BJ (cell line): ENCODE results near the gene SLC24A4. TPM values are rescaled to one million over a fixed set of nuclear protein-coding genes. Genes with fewer than 3 reads are reported as not detected.

Source experiments
- CTCF ChIA-PET: fragments of 350-600 bp; formaldehyde crosslinking; extraction: SDS; loops from one replicate; lab custom pipeline; 2021; ENCODE audit warnings: antibody characterized with exemption, inconsistent platforms; lab: Yijun Ruan, JAX
- POLR2A ChIA-PET: fragments of 300-600 bp; sonication (Branson Sonifier 250); formaldehyde crosslinking; extraction: SDS; loops from one replicate; lab custom pipeline; 2021; ENCODE audit warnings: antibody characterized with exemption; lab: Charles Lee
- DNase-seq: peaks from one replicate; pipeline ENCODE4 v3.0.0-alpha.2; 2011; ENCODE audit warnings: low read depth
- H3K27me3 ChIP-seq: 2 replicates; pipeline ENCODE4 v1.6.0; 2011; ENCODE audit warnings: low read length; ENCODE audit not compliant: control insufficient read depth, insufficient read depth
- H3K36me3 ChIP-seq: 2 replicates; pipeline ENCODE4 v1.5.1; 2011; ENCODE audit warnings: low read length; ENCODE audit not compliant: control insufficient read depth, insufficient read depth
- H3K4me3 ChIP-seq: 2 replicates; pipeline ENCODE4 v1.5.1; 2011; ENCODE audit warnings: low read depth, mild to moderate bottlenecking, control low read depth, low read length
- polyA plus RNA-seq: library from polyadenylated mRNA; depleted of rRNA; stranded (reverse); fragments of >200 nt; gene quantifications from 2 replicates; pipeline ENCODE4 v1.2.3, GENCODE V29; 2011
- TF ChIP-seq, protein P1 (sequence below): IDR thresholded peaks from 2 replicates; pipeline ENCODE4 v1.5.1; 2011; ENCODE audit warnings: low read depth, mild to moderate bottlenecking, control low read depth, inconsistent platforms, low read length, moderate library complexity; ENCODE audit not compliant: insufficient read depth

The SLC24A4 gene
- polyA plus RNA-seq, 1 experiment: not detected

DNA sequence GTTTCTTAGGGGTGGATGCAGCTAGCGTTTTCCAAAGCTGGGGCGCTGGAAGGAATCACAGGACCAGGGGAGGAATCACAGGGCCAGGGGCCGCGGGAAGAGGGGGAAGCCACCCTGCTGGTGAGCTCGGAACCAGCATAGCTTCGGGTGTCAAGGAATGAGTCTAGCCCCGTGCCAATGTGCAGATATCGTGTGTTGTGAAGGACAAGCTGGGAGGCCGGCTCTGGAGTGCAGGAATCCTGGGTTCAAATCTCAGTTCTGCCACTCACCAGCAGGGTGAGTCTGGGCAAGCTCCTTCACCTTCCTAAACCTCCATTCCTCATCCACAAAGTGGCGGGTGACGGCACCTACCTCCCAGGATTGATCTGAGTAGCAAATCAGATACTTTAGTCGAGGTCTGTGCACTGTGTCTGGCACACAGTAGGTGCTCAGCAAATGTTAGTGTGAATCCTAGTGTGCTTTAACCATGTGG, 137.0 kb downstream of the SLC24A4 start:
- DNase-seq: no peak
- Histone ChIP-seq H3K36me3 (no peaks in the 10 kb centered on the region), H3K4me3 (no peak overlapping the region), H3K27me3 (no peaks in the 10 kb centered on the region)
- CTCF ChIA-PET: interaction anchor here (0.7 to 7.9 kb wide), 7 partner anchors 12 to 324 kb away, joined by 3 to 72 read pairs (median 3); no protein-coding TSS in a partner anchor
- POLR2A ChIA-PET: no interaction called here
- TF ChIP-seq, protein P1, sequence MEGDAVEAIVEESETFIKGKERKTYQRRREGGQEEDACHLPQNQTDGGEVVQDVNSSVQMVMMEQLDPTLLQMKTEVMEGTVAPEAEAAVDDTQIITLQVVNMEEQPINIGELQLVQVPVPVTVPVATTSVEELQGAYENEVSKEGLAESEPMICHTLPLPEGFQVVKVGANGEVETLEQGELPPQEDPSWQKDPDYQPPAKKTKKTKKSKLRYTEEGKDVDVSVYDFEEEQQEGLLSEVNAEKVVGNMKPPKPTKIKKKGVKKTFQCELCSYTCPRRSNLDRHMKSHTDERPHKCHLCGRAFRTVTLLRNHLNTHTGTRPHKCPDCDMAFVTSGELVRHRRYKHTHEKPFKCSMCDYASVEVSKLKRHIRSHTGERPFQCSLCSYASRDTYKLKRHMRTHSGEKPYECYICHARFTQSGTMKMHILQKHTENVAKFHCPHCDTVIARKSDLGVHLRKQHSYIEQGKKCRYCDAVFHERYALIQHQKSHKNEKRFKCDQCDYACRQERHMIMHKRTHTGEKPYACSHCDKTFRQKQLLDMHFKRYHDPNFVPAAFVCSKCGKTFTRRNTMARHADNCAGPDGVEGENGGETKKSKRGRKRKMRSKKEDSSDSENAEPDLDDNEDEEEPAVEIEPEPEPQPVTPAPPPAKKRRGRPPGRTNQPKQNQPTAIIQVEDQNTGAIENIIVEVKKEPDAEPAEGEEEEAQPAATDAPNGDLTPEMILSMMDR: no peak

DNA sequence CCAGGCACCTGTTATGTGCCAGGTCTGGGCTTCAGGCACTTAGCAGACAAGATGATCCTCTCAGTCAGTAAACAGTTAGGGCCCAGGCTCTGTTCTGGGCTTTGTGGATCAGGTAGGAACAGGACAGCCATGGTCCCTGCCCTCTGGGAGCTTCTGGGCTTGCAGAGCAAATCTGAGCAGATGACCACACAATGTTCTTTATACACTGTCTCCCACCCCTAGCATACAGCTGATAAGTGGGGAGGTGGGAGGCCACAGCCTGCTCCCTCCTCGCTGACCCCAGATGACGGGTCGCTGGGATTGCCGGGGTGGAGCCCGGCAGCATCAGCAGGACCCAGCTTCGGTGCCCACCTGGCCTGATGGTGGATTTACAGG, 137.6 kb downstream of the SLC24A4 start:
- no peak overlapping the region for H3K4me3 ChIP-seq
- no peaks in the 10 kb centered on the region for H3K36me3 ChIP-seq
- H3K27me3 ChIP-seq: no peaks in the 10 kb centered on the region
- DNase-seq: no peak
- ChIA-PET POLR2A (interaction anchor here (0.6 kb wide), 1 partner anchor 368 kb away, joined by 4 read pairs; no protein-coding TSS in a partner anchor), CTCF (interaction anchor here (0.9 to 7.9 kb wide), 8 partner anchors 13 to 324 kb away, joined by 3 to 72 read pairs (median 3); no protein-coding TSS in a partner anchor)
- TF ChIP-seq, protein P1: no peak

DNA sequence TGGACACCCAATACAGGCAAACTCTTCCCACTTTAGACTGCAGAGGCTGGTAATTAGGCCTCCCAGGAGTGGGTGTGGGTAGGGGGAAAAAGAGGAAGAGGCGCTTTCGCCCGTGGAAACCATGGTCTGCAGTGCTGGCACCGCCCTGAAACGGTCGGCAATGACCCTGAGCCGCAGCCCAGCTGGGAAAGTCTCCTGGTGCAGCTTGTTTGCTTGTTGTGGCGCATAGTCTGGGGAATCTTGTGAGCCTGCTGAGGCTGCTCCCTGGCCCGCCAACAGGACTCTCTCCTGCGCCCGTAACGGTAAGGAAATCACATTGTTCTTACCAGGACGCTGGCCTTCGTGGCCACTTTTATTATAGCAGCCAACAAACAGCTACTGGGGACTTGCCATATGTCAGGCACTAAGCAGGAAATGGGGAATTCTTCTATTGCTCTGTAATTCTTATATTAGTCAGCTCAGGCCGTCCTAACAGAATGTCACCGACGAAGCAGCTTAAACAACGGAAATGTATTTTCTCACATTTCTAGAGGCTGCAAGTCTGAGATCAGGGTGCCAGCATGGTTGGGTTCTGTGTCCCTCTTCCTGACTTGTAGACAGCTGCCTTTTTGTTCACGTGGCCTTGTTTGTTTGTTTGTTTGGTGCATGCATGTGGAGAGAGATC, 138.1 kb downstream of the SLC24A4 start:
- H3K4me3 ChIP-seq: no peak overlapping the region
- H3K36me3 ChIP-seq: no peaks in the 10 kb centered on the region
- no peak for DNase-seq
- ChIA-PET POLR2A (interaction anchor here (0.6 kb wide), 1 partner anchor 368 kb away, joined by 4 read pairs; no protein-coding TSS in a partner anchor), CTCF (interaction anchor here (0.7 to 7.9 kb wide), 10 partner anchors 9 to 325 kb away, joined by 3 to 72 read pairs (median 3); no protein-coding TSS in a partner anchor)
- TF ChIP-seq, protein P1: peak; percentile 6; the same call in 1 of the 2 replicates
- no peaks in the 10 kb centered on the region for H3K27me3 ChIP-seq

DNA sequence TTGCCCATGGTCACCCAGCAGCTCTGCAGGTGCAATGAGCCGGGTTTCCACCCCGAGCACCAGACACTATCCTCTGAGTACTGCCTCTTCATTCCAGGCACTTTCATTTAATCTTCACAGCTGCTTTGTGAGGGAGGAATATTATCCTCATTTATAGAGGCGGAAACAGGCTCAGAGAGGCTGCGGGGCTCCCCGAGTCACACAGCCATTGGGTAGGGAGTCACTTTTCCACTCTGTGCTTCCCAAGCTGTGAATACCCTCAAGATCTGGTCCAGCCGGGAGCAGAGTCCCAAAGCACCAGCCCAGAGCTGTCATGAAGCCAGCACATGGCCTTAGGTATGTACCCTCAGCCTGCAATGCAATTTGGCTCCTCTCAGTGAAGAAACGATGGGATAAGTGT, 138.9 kb downstream of the SLC24A4 start:
- TF ChIP-seq, protein P1: no peak
- ChIA-PET CTCF (interaction anchor here (0.8 to 7.9 kb wide), 7 partner anchors 19 to 325 kb away, joined by 3 to 72 read pairs (median 3); no protein-coding TSS in a partner anchor), POLR2A (no interaction called here)
- H3K4me3 ChIP-seq: no peak overlapping the region
- no peak for DNase-seq
- H3K36me3 ChIP-seq: no peaks in the 10 kb centered on the region
- no peaks in the 10 kb centered on the region for H3K27me3 ChIP-seq

DNA sequence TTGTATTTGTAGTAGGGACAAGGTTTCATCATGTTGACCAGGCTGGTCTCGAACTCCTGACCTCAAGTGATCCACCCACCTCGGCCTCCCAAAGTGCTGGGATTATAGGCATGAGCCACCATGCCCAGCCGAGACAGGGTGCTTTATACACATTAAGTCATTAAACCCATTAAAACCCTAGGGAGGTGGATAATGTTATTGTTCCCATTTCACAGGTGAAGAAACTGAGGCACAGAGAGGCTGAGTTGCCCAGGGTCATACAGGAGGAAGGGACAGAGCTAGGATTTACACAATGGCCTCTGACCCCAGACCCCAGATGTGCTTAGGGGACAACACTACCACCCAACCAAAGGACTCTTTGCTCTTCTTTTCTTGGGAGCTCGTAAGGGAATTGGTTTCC, 139.6 kb downstream of the SLC24A4 start:
- CTCF ChIA-PET: interaction anchor here (0.9 to 7.9 kb wide), 3 partner anchors 18 to 326 kb away, joined by 3 to 72 read pairs (median 5); no protein-coding TSS in a partner anchor
- POLR2A ChIA-PET: no interaction called here

More for the DNA sequence above, 139.6 kb downstream of the SLC24A4 start:
- DNase-seq: no peak
- H3K4me3 ChIP-seq: no peak overlapping the region
- TF ChIP-seq, protein P1: no peak
- no peaks in the 10 kb centered on the region for H3K36me3 ChIP-seq
- H3K27me3 ChIP-seq: no peaks in the 10 kb centered on the region
